ENCODE results near the gene GREB1L.
"Not testable (repeated sequence)": the region's sequence is repeated elsewhere in the genome, so short reads cannot be mapped to it uniquely, and the experiment has no call there.

Gene GREB1L

GRCh38 chr18:21242141-21242779 is at the start of gene GREB1L:
Gene GREB1L, plus strand, starts transcription at chr18:21242232. Its CDS starts 141,287 bp downstream, at chr18:21383519.
- peak; percentile 24 for DNase-seq

- no peak for DNase-seq
These were observed 49.8 kb upstream of the GREB1L start for GRCh38 chr18:21192308-21192624.

- DNase-seq = no peak
These were observed 46.9 kb upstream of the GREB1L start for GRCh38 chr18:21194871-21195771.

- DNase-seq = no peak
These were observed 45.6 kb upstream of the GREB1L start for GRCh38 chr18:21196426-21196825.

- DNase-seq = no peak
These were observed 38.9 kb upstream of the GREB1L start for GRCh38 chr18:21203126-21203525.

GRCh38 chr18:21203542-21204241 is 38.3 kb upstream of the GREB1L start:
- DNase-seq = no peak

- DNase-seq = no peak
These were observed 36.3 kb upstream of the GREB1L start for GRCh38 chr18:21205695-21206094.

GRCh38 chr18:21210278-21210677 is 31.8 kb upstream of the GREB1L start:
- DNase-seq = no peak

GRCh38 chr18:21210784-21211183 is 31.2 kb upstream of the GREB1L start:
- DNase-seq = no peak

- not testable (repeated sequence) for DNase-seq
These were observed 27.6 kb upstream of the GREB1L start for GRCh38 chr18:21214409-21214808.

GRCh38 chr18:21215490-21215889 is 26.5 kb upstream of the GREB1L start:
- DNase-seq = no peak

- DNase-seq = no peak
These were observed 23.2 kb upstream of the GREB1L start for GRCh38 chr18:21218862-21219261.

GRCh38 chr18:21230436-21230835 is 11.6 kb upstream of the GREB1L start:
- DNase-seq = no peak

- no peak for DNase-seq
These were observed 557 bp upstream of the GREB1L start for GRCh38 chr18:21241301-21242048.

- DNase-seq = no peak
These were observed 859 bp downstream of the GREB1L start for GRCh38 chr18:21242780-21243401.

- DNase-seq = no peak
These were observed 12.5 kb downstream of the GREB1L start for GRCh38 chr18:21254576-21254975.

- DNase-seq = no peak
These were observed 13.2 kb downstream of the GREB1L start for GRCh38 chr18:21255211-21255610.

GRCh38 chr18:21257386-21257785 is 15.4 kb downstream of the GREB1L start:
- DNase-seq = no peak

- no peak for DNase-seq
These were observed 18.6 kb downstream of the GREB1L start for GRCh38 chr18:21260621-21261020.

- no peak for DNase-seq
These were observed 19.3 kb downstream of the GREB1L start for GRCh38 chr18:21261352-21261751.

- no peak for DNase-seq
These were observed 20.2 kb downstream of the GREB1L start for GRCh38 chr18:21262244-21262643.

- DNase-seq = no peak
These were observed 20.9 kb downstream of the GREB1L start for GRCh38 chr18:21262979-21263378.

- DNase-seq = no peak
These were observed 22.6 kb downstream of the GREB1L start for GRCh38 chr18:21264651-21265050.

Measured in stimulated activated CD4-positive, alpha-beta T cell treated with anti-CD3 and anti-CD28 coated beads, Interleukin-1b, Interleukin-23, amount 100 ng/mL, for 48 hours (primary cell).